H1 (cell line): ENCODE results near the gene DAZAP1. TPM values are rescaled to one million over a fixed set of nuclear protein-coding genes. Genes with fewer than 3 reads are reported as not detected.

Source experiments
- CTCF ChIA-PET: fragments of 300-600 bp; sonication (Branson Sonifier 250); formaldehyde crosslinking; loops from one replicate; lab custom pipeline; 2021; ENCODE audit not compliant: partially characterized antibody; lab: Charles Lee
- POLR2A ChIA-PET: fragments of 300-600 bp; sonication (Branson Sonifier 250); formaldehyde crosslinking; loops from one replicate; lab custom pipeline; 2021; ENCODE audit warnings: inconsistent platforms; ENCODE audit not compliant: partially characterized antibody; lab: Charles Lee
- DNase-seq, 2 experiments: peaks; one replicate each; pipeline versions ENCODE4 v3.0.0 to v3.0.0-alpha.2; 2010 to 2022; ENCODE audit warnings: low spot score in 2 of 2, low read depth in 1 of 2, mixed read lengths in 1 of 2
- FAIRE-seq: peaks from 2 replicates; lab custom pipeline; 2011; peaks lifted over from hg19 to GRCh38; lab: Jason Lieb, UNC
- H2AFZ ChIP-seq: 2 replicates; pipeline ENCODE4 v1.8.1; 2012; ENCODE audit warnings: low read length, inconsistent platforms
- H2AK5ac ChIP-seq: 2 replicates; pipeline ENCODE4 v1.6.1; 2013; ENCODE audit warnings: low read depth, low read length
- H2BK120ac ChIP-seq: replicated peaks from 2 replicates; pipeline ENCODE3; 2013; ENCODE audit warnings: low read depth, low read length, inconsistent platforms
- H2BK12ac ChIP-seq: 2 replicates; pipeline ENCODE4 v1.6.1; 2013; ENCODE audit warnings: low read depth, low read length
- H2BK15ac ChIP-seq: 2 replicates; pipeline ENCODE4 v1.6.1; 2013; ENCODE audit warnings: low read length
- H2BK20ac ChIP-seq: 2 replicates; pipeline ENCODE4 v1.6.1; 2013; ENCODE audit warnings: low read length
- H2BK5ac ChIP-seq: 2 replicates; pipeline ENCODE4 v1.6.1; 2013; ENCODE audit warnings: low read depth, low read length
- H3K14ac ChIP-seq: 2 replicates; pipeline ENCODE4 v1.6.1; 2013; ENCODE audit warnings: inconsistent platforms; ENCODE audit not compliant: insufficient read length
- H3K18ac ChIP-seq: 2 replicates; pipeline ENCODE4 v1.6.1; 2013; ENCODE audit warnings: low read length; ENCODE audit errors: extremely low read depth
- H3K23ac ChIP-seq: 2 replicates; pipeline ENCODE4 v1.6.1; 2013; ENCODE audit warnings: inconsistent platforms; ENCODE audit not compliant: insufficient read length
- H3K23me2 ChIP-seq: 2 replicates; pipeline ENCODE4 v1.6.1; 2013; ENCODE audit warnings: low read depth, low read length
- H3K27ac ChIP-seq: 2 replicates; pipeline ENCODE4 v1.6.1; 2011; ENCODE audit warnings: low read depth, low read length, inconsistent platforms
- H3K27me3 ChIP-seq, 4 experiments: replicated peaks in 1 of 4; 1 replicate in 1 of 4; 2 replicates in 3 of 4; pipeline versions ENCODE4 v1.6.1 to v1.8.1; 2011 to 2013; ENCODE audit warnings: low read length in 3 of 4, mild to moderate bottlenecking in 3 of 4, inconsistent platforms in 2 of 4, mixed read lengths in 2 of 4, moderate library complexity in 1 of 4; ENCODE audit not compliant: control insufficient read depth in 3 of 4, insufficient read depth in 3 of 4; ENCODE audit errors: extremely low read depth in 1 of 4
- H3K36me3 ChIP-seq, 4 experiments: 2 replicates each; pipeline versions ENCODE4 v1.6.1 to v1.8.1; 2011 to 2013; ENCODE audit warnings: mild to moderate bottlenecking in 4 of 4, low read length in 3 of 4, moderate library complexity in 2 of 4, control low read depth in 1 of 4, inconsistent platforms in 1 of 4; ENCODE audit not compliant: insufficient read depth in 4 of 4, control insufficient read depth in 2 of 4
- H3K4ac ChIP-seq: replicated peaks from 2 replicates; pipeline ENCODE3; 2013; ENCODE audit warnings: low read length, low read depth, mixed read lengths, inconsistent platforms; ENCODE audit not compliant: insufficient read length
- H3K4me1 ChIP-seq, 4 experiments: replicated peaks in 1 of 4; 1 replicate in 1 of 4; 2 replicates in 3 of 4; pipeline versions ENCODE4 v1.6.1 to v1.8.1; 2011 to 2013; ENCODE audit warnings: low read length in 3 of 4, inconsistent platforms in 2 of 4, mixed read lengths in 1 of 4; ENCODE audit not compliant: insufficient read depth in 4 of 4, control insufficient read depth in 3 of 4
- H3K4me2 ChIP-seq, 2 experiments: 2 replicates each; pipeline versions ENCODE4 v1.6.1 to v1.8.1; 2011 to 2013; ENCODE audit warnings: low read depth in 2 of 2, low read length in 2 of 2, control low read depth in 1 of 2, inconsistent platforms in 1 of 2, mild to moderate bottlenecking in 1 of 2; ENCODE audit not compliant: insufficient read depth in 1 of 2
- H3K4me3 ChIP-seq, 4 experiments: fragments of 200-600, 300-600 bp in 1 of 4; sonication (generic), shearing (Covaris generic), sonication (Bioruptor Twin) in 1 of 4; 2 replicates each; pipeline versions ENCODE4 v1.5.1 to v1.8.1; 2011 to 2016; ENCODE audit warnings: low read length in 4 of 4, low read depth in 3 of 4, control low read depth in 2 of 4, inconsistent platforms in 2 of 4, mild to moderate bottlenecking in 2 of 4, mixed read lengths in 1 of 4, moderate library complexity in 1 of 4; ENCODE audit not compliant: insufficient read depth in 2 of 4; ENCODE audit errors: extremely low read depth in 1 of 4
- H3K56ac ChIP-seq: replicated peaks from 2 replicates; pipeline ENCODE3; 2013; ENCODE audit warnings: low read depth, mild to moderate bottlenecking, mixed read lengths, low read length, inconsistent platforms; ENCODE audit not compliant: insufficient read length
- H3K79me1 ChIP-seq: 2 replicates; pipeline ENCODE4 v1.6.1; 2013; ENCODE audit warnings: low read depth, low read length, control low read depth
- H3K79me2 ChIP-seq, 2 experiments: 2 replicates each; pipeline versions ENCODE4 v1.6.1 to v1.8.1; 2012 to 2013; ENCODE audit warnings: low read length in 2 of 2, mild to moderate bottlenecking in 2 of 2, inconsistent platforms in 1 of 2; ENCODE audit not compliant: insufficient read depth in 2 of 2, control insufficient read depth in 1 of 2
- H3K9ac ChIP-seq, 4 experiments: replicated peaks in 1 of 4; 1 replicate in 1 of 4; 2 replicates in 3 of 4; pipeline versions ENCODE4 v1.6.1 to v1.8.1; 2011 to 2013; ENCODE audit warnings: low read depth in 3 of 4, low read length in 3 of 4, control low read depth in 2 of 4, mild to moderate bottlenecking in 2 of 4, moderate library complexity in 2 of 4, inconsistent platforms in 1 of 4; ENCODE audit errors: extremely low read depth in 1 of 4
- H3K9me3 ChIP-seq, 2 experiments: 2 replicates each; pipeline versions ENCODE4 v1.6.1 to v1.8.1; 2012 to 2013; ENCODE audit warnings: mild to moderate bottlenecking in 2 of 2, moderate library complexity in 2 of 2, control low read depth in 1 of 2, inconsistent platforms in 1 of 2, low read depth in 1 of 2, low read length in 1 of 2, mixed read lengths in 1 of 2; ENCODE audit not compliant: insufficient read depth in 2 of 2
- H4K20me1 ChIP-seq, 2 experiments: replicated peaks in 1 of 2; 2 replicates each; pipeline versions ENCODE3 to v1.8.1; 2011 to 2013; ENCODE audit warnings: inconsistent platforms in 2 of 2, low read length in 2 of 2, mild to moderate bottlenecking in 1 of 2; ENCODE audit not compliant: insufficient read depth in 2 of 2, control insufficient read depth in 1 of 2
- H4K5ac ChIP-seq: 2 replicates; pipeline ENCODE4 v1.6.1; 2013; ENCODE audit warnings: low read length, low read depth, mixed read lengths, inconsistent platforms; ENCODE audit not compliant: insufficient read length
- H4K8ac ChIP-seq: 2 replicates; pipeline ENCODE4 v1.8.0; 2013; ENCODE audit warnings: mild to moderate bottlenecking, moderate library complexity, low read length, inconsistent platforms; ENCODE audit not compliant: insufficient read depth; ENCODE audit errors: extremely low read depth
- H4K91ac ChIP-seq: replicated peaks from 2 replicates; pipeline ENCODE3; 2013; ENCODE audit warnings: low read length, mixed read lengths, inconsistent platforms; ENCODE audit not compliant: insufficient read length
- CREB1 ChIP-seq: IDR thresholded peaks from 2 replicates; pipeline ENCODE4 v1.6.1; 2012; ENCODE audit warnings: inconsistent platforms
- CTBP2 ChIP-seq: IDR thresholded peaks from 2 replicates; pipeline ENCODE4 v1.7.0; 2011; ENCODE audit warnings: borderline replicate concordance, mild to moderate bottlenecking, moderate library complexity, mixed read lengths, low read length; ENCODE audit not compliant: insufficient read depth, insufficient read length
- GTF2F1 ChIP-seq: IDR thresholded peaks from 2 replicates; pipeline ENCODE4 v1.6.1; 2012; ENCODE audit warnings: low read depth, low read length, improper control_type of control experiment, borderline replicate concordance
- HDAC2 ChIP-seq, 2 experiments: fragments of 300-600 bp in 1 of 2; sonication (generic) in 1 of 2; IDR thresholded peaks; 2 replicates each; pipeline ENCODE4 v1.6.1; 2011 to 2012; ENCODE audit warnings: low read depth in 2 of 2, low read length in 2 of 2, mild to moderate bottlenecking in 2 of 2, moderate library complexity in 2 of 2, borderline replicate concordance in 1 of 2, inconsistent platforms in 1 of 2
- TCF12 ChIP-seq: IDR thresholded peaks from 2 replicates; pipeline ENCODE4 v1.6.1; 2011; ENCODE audit warnings: low read depth, mild to moderate bottlenecking, low read length
- ZNF274 ChIP-seq: IDR thresholded peaks from 2 replicates; pipeline ENCODE4 v1.7.0; 2012; ENCODE audit warnings: low read length, borderline replicate concordance; ENCODE audit errors: extremely low read depth
- WGBS, 2 experiments: shearing (Covaris generic) in 1 of 2; methylation state at CpG; one replicate each; pipeline versions ENCODE4 v1.1.6 to v1.1.7; 2013 to 2015; ENCODE audit warnings: low lambda C conversion rate in 2 of 2, mixed read lengths in 2 of 2, inconsistent platforms in 1 of 2, low coverage in 1 of 2, missing lambda C conversion rate in 1 of 2; ENCODE audit not compliant: insufficient replicate concordance in 2 of 2, insufficient coverage in 1 of 2, insufficient read length in 1 of 2; ENCODE audit errors: extremely low coverage in 1 of 2, missing lambda C conversion rate in 1 of 2; 5-methylcytosine and 5-hydroxymethylcytosine counted together
- polyA plus RNA-seq, 7 experiments: library from polyadenylated mRNA; depleted of rRNA in 3 of 7; stranded (reverse) in 5 of 7; unstranded in 2 of 7; fragments of >200 nt in 5 of 7; fragments of 200-250 nt in 2 of 7; gene quantifications; 1 replicate in 5 of 7; 2 replicates in 1 of 7; 4 replicates in 1 of 7; pipeline versions ENCODE4 v1.2.1 to v1.2.3, GENCODE V29; 2011 to 2013; ENCODE audit warnings: missing spikeins in 2 of 7, mixed read lengths in 2 of 7
- total RNA-seq: library from RNA; stranded (reverse); fragmentation: NEBNext Ultra II Directional; extraction: Animal tissue kit (Norgen Biotek cat#: 25700); gene quantifications from 2 replicates; pipeline ENCODE4 v1.2.1, GENCODE V29; 2021
- TF ChIP-seq, protein P1 (sequence below), 3 experiments: IDR thresholded peaks; 1 replicate in 2 of 3; 2 replicates in 1 of 3; pipeline versions ENCODE4 v1.5.1 to v1.6.1; 2011; ENCODE audit warnings: low read length in 3 of 3, mild to moderate bottlenecking in 3 of 3, inconsistent platforms in 2 of 3, low read depth in 1 of 3, moderate library complexity in 1 of 3; ENCODE audit not compliant: insufficient read depth in 1 of 3; ENCODE audit errors: control extremely low read depth in 1 of 3
- TF ChIP-seq, protein P2 (sequence below): IDR thresholded peaks from 2 replicates; pipeline ENCODE4 v1.6.1; 2011; ENCODE audit warnings: low read length, improper control_type of control experiment
- TF ChIP-seq, protein P3 (sequence below): IDR thresholded peaks from 2 replicates; pipeline ENCODE4 v1.6.1; 2012; ENCODE audit warnings: inconsistent platforms

DAZAP1 gene
- total and polyA plus RNA-seq, 2 of the 8 experiments (the other 6 are each of a cell fraction or from before 2014, with no cell fraction given) = 79.6 to 341 TPM

DNA sequence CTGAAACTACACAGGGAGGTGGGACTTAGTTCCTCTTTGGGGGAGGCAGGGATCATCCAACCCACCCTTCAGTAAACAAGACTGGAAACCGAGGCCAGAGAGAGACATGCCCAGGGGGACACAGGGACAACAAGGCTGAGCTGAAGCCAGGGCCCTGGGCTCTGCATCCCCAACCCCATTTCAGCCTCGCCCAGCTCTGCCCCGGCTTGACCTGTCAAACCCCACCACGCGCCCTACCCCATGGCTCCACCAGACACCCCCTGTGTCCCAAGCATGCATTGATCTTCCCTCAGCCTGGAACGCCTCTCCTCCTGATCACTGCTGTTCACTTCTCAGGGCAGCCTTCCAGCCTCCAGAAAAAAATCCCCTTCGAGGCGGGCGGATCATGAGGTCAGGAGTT, 40.6 kb downstream of the DAZAP1 start:
- no peak overlapping the region for H3K4me3 ChIP-seq
- no peak overlapping the region for H3K14ac ChIP-seq
- H3K18ac ChIP-seq = no peak overlapping the region
- no peaks in the 10 kb centered on the region for H3K9me3 ChIP-seq
- H3K27ac ChIP-seq = no peak overlapping the region
- H3K27me3 ChIP-seq = peaks cover 34 to 58% (median 52%) of the 10 kb centered on the region in 4 experiments
- H3K23me2 ChIP-seq = peaks cover 4% of the 10 kb centered on the region; the same call in 1 of the 2 replicates
- H3K56ac ChIP-seq = no peak overlapping the region
- no peak overlapping the region for H2BK15ac ChIP-seq
- H2AFZ ChIP-seq = no peak overlapping the region
- H3K9ac ChIP-seq = no peak overlapping the region
- H4K91ac ChIP-seq = no peak overlapping the region
- H3K36me3 ChIP-seq = no peaks in the 10 kb centered on the region
- H4K8ac ChIP-seq = no peak overlapping the region
- no peak overlapping the region for H2BK120ac ChIP-seq
- no peak for DNase-seq
- ChIA-PET POLR2A (interaction anchor here (1.9 kb wide), 1 partner anchor 179 kb away, joined by 6 read pairs; the partner anchor contains the start of gene CIRBP), CTCF (interaction anchor here (0.6 to 1.3 kb wide), 4 partner anchors 12 to 34 kb away, joined by 3 to 6 read pairs (median 4); no protein-coding TSS in a partner anchor)
- H2AK5ac ChIP-seq = no peak overlapping the region
- H3K79me2 ChIP-seq = no peaks in the 10 kb centered on the region
- 88% methylated on average over 9 of the region's 9 CpGs; no CpG with 5 or more reads in 1 of the 2 experiments for WGBS, 2 experiments
- H3K79me1 ChIP-seq = no peaks in the 10 kb centered on the region
- peaks cover 13 to 14% of the 10 kb centered on the region in 2 experiments for H4K20me1 ChIP-seq
- FAIRE-seq = no peak
- H2BK20ac ChIP-seq = no peak overlapping the region
- no peak overlapping the region for H3K4me2 ChIP-seq
- H3K23ac ChIP-seq = no peak overlapping the region
- H4K5ac ChIP-seq = no peak overlapping the region
- no peak overlapping the region for H2BK5ac ChIP-seq
- no peak overlapping the region for H2BK12ac ChIP-seq
- H3K4me1 ChIP-seq = peaks cover 0 to 37% (median 23%) of the 10 kb centered on the region in 4 experiments; a peak in 6 of 7 replicates
- H3K4ac ChIP-seq = no peak overlapping the region
- TF ChIP-seq ZNF274 (no peak), GTF2F1 (no peak), CTBP2 (no peak), CREB1 (no peak), HDAC2 (IDR thresholded peaks at IDR 0.05; ENCODE audit: borderline replicate concordance in 1 of 2, low read depth in 2 of 2, low read length in 2 of 2) (no peak), TCF12 (no peak)
- TF ChIP-seq, protein P1, sequence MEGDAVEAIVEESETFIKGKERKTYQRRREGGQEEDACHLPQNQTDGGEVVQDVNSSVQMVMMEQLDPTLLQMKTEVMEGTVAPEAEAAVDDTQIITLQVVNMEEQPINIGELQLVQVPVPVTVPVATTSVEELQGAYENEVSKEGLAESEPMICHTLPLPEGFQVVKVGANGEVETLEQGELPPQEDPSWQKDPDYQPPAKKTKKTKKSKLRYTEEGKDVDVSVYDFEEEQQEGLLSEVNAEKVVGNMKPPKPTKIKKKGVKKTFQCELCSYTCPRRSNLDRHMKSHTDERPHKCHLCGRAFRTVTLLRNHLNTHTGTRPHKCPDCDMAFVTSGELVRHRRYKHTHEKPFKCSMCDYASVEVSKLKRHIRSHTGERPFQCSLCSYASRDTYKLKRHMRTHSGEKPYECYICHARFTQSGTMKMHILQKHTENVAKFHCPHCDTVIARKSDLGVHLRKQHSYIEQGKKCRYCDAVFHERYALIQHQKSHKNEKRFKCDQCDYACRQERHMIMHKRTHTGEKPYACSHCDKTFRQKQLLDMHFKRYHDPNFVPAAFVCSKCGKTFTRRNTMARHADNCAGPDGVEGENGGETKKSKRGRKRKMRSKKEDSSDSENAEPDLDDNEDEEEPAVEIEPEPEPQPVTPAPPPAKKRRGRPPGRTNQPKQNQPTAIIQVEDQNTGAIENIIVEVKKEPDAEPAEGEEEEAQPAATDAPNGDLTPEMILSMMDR (IDR thresholded peaks at IDR 0.05; ENCODE audit: control extremely low read depth in 1 of 3, insufficient read depth in 1 of 3, low read depth in 1 of 3, low read length in 3 of 3) = no peak
- TF ChIP-seq, protein P2, sequence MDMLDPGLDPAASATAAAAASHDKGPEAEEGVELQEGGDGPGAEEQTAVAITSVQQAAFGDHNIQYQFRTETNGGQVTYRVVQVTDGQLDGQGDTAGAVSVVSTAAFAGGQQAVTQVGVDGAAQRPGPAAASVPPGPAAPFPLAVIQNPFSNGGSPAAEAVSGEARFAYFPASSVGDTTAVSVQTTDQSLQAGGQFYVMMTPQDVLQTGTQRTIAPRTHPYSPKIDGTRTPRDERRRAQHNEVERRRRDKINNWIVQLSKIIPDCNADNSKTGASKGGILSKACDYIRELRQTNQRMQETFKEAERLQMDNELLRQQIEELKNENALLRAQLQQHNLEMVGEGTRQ = no peak
- TF ChIP-seq, protein P3, sequence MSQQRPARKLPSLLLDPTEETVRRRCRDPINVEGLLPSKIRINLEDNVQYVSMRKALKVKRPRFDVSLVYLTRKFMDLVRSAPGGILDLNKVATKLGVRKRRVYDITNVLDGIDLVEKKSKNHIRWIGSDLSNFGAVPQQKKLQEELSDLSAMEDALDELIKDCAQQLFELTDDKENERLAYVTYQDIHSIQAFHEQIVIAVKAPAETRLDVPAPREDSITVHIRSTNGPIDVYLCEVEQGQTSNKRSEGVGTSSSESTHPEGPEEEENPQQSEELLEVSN = no peak
